Measurements from ENCODE around the gene LGMN. TPM values are rescaled to one million over a fixed set of nuclear protein-coding genes. Genes with fewer than 3 reads are reported as not detected.
A peak's percentile ranks its signal among the peaks of the same experiment; 100 is the strongest.

Gene LGMN
- 76.3 and 86.4 TPM in 2 replicates for polyA plus RNA-seq (2012; rRNA removed)
- polyA plus RNA-seq (2012; cell fraction: cytosol; rRNA removed), result 52.6 and 71.0 TPM in 2 replicates
- 57.5 and 80.2 TPM in 2 replicates for polyA plus RNA-seq (2012; cell fraction: nucleus; rRNA removed)

DNA sequence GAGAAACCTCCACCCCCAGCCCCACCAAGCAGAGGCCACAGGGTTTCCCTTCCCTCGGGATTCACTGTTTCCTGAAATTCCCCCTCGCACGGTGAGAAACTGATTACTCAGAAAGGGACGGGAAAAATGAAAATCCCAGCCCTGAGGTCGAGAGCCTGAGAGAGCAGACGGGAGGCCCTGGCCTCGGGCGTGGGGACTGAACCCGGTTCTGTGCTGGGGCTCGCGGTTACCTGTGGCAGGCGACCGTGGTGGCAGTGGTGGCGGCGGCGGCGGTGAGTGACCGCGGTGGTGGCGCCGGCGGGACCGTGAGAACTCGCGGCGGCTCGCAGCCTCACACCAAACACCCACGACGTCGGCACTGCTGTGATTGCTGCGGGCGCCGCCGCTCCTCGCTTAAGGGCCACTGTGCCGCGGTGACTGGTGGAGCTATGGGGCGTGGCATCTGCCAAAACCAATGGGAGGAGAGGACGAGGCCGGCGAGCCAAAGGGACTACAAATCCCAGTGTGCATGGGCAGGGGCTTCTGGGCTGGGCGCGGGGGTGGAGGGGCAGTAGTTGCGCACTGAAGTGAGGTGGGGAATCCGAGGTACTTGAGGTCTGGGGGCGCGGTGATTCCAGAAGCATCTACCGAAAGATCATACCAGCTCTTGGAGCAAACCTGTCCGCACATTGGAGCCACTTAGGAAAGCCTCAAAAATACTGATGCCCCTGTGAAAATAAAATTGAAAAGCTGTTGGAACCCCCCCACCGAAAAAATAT, at the start of gene LGMN:
Gene LGMN (minus strand): TSS at position 369 of the 758 bp plus-strand sequence. CDS start 15,841 bp downstream, outside the sequence.
- ChIA-PET POLR2A (interaction anchor here (0.5 to 1.0 kb wide), 7 partner anchors 9 to 459 kb away, joined by 3 to 4 read pairs (median 3); partner anchors contain the start of genes GOLGA5, GON7 and UBR7), CTCF (interaction anchor here (1.0 to 2.9 kb wide), 4 partner anchors 18 to 62 kb away, joined by 3 to 16 read pairs (median 8); no protein-coding TSS in a partner anchor)
- DNase-seq, result peak; percentile 95
- H4K20me1 ChIP-seq (ENCODE audit: insufficient read depth), result no peaks in the 10 kb centered on the region
- peak within 1 kb of the TSS; percentile 20 to 67; a peak in 3 of 4 replicates for H3K27ac ChIP-seq (ENCODE audit: low read depth in 2 of 2, low read length in 1 of 2)
- no peaks in the 10 kb centered on the region for H3K27me3 ChIP-seq (ENCODE audit: insufficient read depth)
- WGBS (ENCODE audit: low lambda C conversion rate), result 0% methylated on average over 20 of the region's 50 CpGs
- peak within 1 kb of the TSS; percentile 98 for H2AFZ ChIP-seq (ENCODE audit: low read depth)
- peaks cover 3% of the 10 kb centered on the region for H3F3A ChIP-seq (replicated peaks; ENCODE audit: insufficient read depth)
- H3K9me2 ChIP-seq, result no peaks in the 10 kb centered on the region
- H3K4me3 ChIP-seq (ENCODE audit: low read depth in 2 of 2, low read length in 1 of 2), result peak within 1 kb of the TSS; percentile 76 to 93
- H3K79me2 ChIP-seq (ENCODE audit: insufficient read depth), result peaks cover 24% of the 10 kb centered on the region; the same call in 1 of the 2 replicates
- H3K4me1 ChIP-seq (ENCODE audit: control insufficient read depth in 1 of 2, insufficient read depth in 2 of 2, low read depth in 1 of 2, low read length in 1 of 2), result peaks cover 0 to 6% of the 10 kb centered on the region in 2 experiments; a peak in 1 of 4 replicates
- no peaks in the 10 kb centered on the region for H3K9me3 ChIP-seq
- peak within 1 kb of the TSS; percentile 100 for H3K4me2 ChIP-seq
- peak within 1 kb of the TSS; percentile 89 for H3K9ac ChIP-seq
- H3K36me3 ChIP-seq (replicated peaks in 1 of 2; ENCODE audit: control insufficient read depth in 1 of 2, insufficient read depth in 2 of 2, low read length in 1 of 2), result no peaks in the 10 kb centered on the region
- TF ChIP-seq, protein P1, sequence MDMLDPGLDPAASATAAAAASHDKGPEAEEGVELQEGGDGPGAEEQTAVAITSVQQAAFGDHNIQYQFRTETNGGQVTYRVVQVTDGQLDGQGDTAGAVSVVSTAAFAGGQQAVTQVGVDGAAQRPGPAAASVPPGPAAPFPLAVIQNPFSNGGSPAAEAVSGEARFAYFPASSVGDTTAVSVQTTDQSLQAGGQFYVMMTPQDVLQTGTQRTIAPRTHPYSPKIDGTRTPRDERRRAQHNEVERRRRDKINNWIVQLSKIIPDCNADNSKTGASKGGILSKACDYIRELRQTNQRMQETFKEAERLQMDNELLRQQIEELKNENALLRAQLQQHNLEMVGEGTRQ (IDR thresholded peaks at IDR 0.05; ENCODE audit: borderline replicate concordance, low read depth, low read length), result no peak
- TF ChIP-seq FOSL2 (IDR thresholded peaks at IDR 0.05; ENCODE audit: borderline replicate concordance, low read depth) (no peak), TAF1 (IDR thresholded peaks at IDR 0.05; ENCODE audit: borderline replicate concordance, low read depth, low read length) (peak; percentile 83), MXI1 (IDR thresholded peaks at IDR 0.05; ENCODE audit: low read depth, low read length) (peak; percentile 91; the same call in 1 of the 2 replicates), NRF1 (IDR thresholded peaks at IDR 0.05; ENCODE audit: low read depth, low read length) (peak; percentile 43; the same call in 1 of the 2 replicates), CHD2 (IDR thresholded peaks at IDR 0.05; ENCODE audit: low read length, partially characterized antibody) (peak; percentile 83), POLR2AphosphoS5 (IDR thresholded peaks at IDR 0.05; ENCODE audit: low read depth, low read length) (peak; percentile 94), RAD21 (IDR thresholded peaks at IDR 0.05; ENCODE audit: low read length) (no peak), SIN3A (IDR thresholded peaks at IDR 0.05; ENCODE audit: borderline replicate concordance, low read depth, low read length) (0 out of 2 replicates have a peak, but pooled peaks have one; percentile 9)
- TF ChIP-seq, protein P2, sequence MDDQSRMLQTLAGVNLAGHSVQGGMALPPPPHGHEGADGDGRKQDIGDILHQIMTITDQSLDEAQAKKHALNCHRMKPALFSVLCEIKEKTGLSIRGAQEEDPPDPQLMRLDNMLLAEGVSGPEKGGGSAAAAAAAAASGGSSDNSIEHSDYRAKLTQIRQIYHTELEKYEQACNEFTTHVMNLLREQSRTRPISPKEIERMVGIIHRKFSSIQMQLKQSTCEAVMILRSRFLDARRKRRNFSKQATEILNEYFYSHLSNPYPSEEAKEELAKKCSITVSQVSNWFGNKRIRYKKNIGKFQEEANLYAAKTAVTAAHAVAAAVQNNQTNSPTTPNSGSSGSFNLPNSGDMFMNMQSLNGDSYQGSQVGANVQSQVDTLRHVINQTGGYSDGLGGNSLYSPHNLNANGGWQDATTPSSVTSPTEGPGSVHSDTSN (IDR thresholded peaks at IDR 0.05), result peak; percentile 21; the same call in 1 of the 2 replicates
- TF ChIP-seq, protein P3, sequence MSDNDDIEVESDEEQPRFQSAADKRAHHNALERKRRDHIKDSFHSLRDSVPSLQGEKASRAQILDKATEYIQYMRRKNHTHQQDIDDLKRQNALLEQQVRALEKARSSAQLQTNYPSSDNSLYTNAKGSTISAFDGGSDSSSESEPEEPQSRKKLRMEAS (IDR thresholded peaks at IDR 0.05; ENCODE audit: low read depth), result peak; percentile 92

DNA sequence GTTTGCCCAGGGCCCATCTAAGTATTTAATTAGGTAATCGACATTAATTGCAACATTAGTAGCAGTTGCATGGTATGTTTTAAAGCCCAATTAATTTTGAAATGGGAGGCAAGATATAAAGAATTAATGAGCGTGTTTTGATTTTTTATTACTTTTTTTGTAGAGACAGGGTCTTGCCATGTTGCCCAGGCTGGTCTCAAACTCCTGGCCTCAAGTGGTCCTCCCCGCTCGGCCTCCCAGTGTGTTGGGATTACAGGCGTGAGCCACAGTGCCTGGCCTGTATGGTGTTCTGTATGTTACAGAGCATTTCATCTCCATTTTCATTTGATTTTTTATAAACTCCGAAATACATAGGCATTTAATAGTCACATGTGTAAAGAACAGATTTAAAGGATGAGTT, 46.5 kb upstream of the LGMN start:
- Histone ChIP-seq H3K9ac (peak overlapping the region; percentile 91), H3K27me3 (ENCODE audit: insufficient read depth) (no peaks in the 10 kb centered on the region), H3K79me2 (ENCODE audit: insufficient read depth) (peaks cover 54% of the 10 kb centered on the region), H3K36me3 (replicated peaks in 1 of 2; ENCODE audit: control insufficient read depth in 1 of 2, insufficient read depth in 2 of 2, low read length in 1 of 2) (peaks cover 14 to 15% of the 10 kb centered on the region in 2 experiments), H3K4me3 (ENCODE audit: low read depth in 2 of 2, low read length in 1 of 2) (peak overlapping the region; percentile 83 to 99), H3F3A (replicated peaks; ENCODE audit: insufficient read depth) (peaks cover 1% of the 10 kb centered on the region), H3K4me1 (ENCODE audit: control insufficient read depth in 1 of 2, insufficient read depth in 2 of 2, low read depth in 1 of 2, low read length in 1 of 2) (peaks cover 0 to 8% of the 10 kb centered on the region in 2 experiments; a peak in 2 of 4 replicates), H3K27ac (ENCODE audit: low read depth in 2 of 2, low read length in 1 of 2) (peak overlapping the region; percentile 82 to 87; a peak in 3 of 4 replicates), H2AFZ (ENCODE audit: low read depth) (no peak overlapping the region), H4K20me1 (ENCODE audit: insufficient read depth) (peaks cover 3% of the 10 kb centered on the region; the same call in 1 of the 2 replicates), H3K9me2 (no peaks in the 10 kb centered on the region), H3K4me2 (peak overlapping the region; percentile 76), H3K9me3 (peaks cover 7% of the 10 kb centered on the region; the same call in 1 of the 2 replicates)
- CTCF ChIA-PET, result interaction anchor here (0.6 to 1.4 kb wide), 2 partner anchors 11 to 22 kb away, joined by 3 to 4 read pairs; no protein-coding TSS in a partner anchor
- 42% methylated on average over 6 of the region's 6 CpGs for WGBS (ENCODE audit: low lambda C conversion rate)
- no peak for DNase-seq
- POLR2A ChIA-PET, result no interaction called here
- no peak for TF ChIP-seq NFIC (IDR thresholded peaks at IDR 0.05; ENCODE audit: borderline replicate concordance)
- TF ChIP-seq FOSL2 (IDR thresholded peaks at IDR 0.05; ENCODE audit: borderline replicate concordance, low read depth), result no peak
- no peak for TF ChIP-seq EZH2phosphoT487 (IDR thresholded peaks at IDR 0.05; ENCODE audit: borderline replicate concordance, low read depth)
- no peak for TF ChIP-seq NRF1 (IDR thresholded peaks at IDR 0.05; ENCODE audit: low read depth, low read length)
- TF ChIP-seq FOXM1 (IDR thresholded peaks at IDR 0.05; ENCODE audit: low read depth), result no peak
- TF ChIP-seq, protein P3 (IDR thresholded peaks at IDR 0.05; ENCODE audit: low read depth), result no peak
- no peak for TF ChIP-seq EP300 (IDR thresholded peaks at IDR 0.05; ENCODE audit: borderline replicate concordance in 1 of 2, low read depth in 1 of 2, low read length in 1 of 2)
- no peak for TF ChIP-seq RCOR1 (IDR thresholded peaks at IDR 0.05; ENCODE audit: low read length)
- TF ChIP-seq GABPA (IDR thresholded peaks at IDR 0.05; ENCODE audit: low read depth), result no peak
- TF ChIP-seq, protein P4, sequence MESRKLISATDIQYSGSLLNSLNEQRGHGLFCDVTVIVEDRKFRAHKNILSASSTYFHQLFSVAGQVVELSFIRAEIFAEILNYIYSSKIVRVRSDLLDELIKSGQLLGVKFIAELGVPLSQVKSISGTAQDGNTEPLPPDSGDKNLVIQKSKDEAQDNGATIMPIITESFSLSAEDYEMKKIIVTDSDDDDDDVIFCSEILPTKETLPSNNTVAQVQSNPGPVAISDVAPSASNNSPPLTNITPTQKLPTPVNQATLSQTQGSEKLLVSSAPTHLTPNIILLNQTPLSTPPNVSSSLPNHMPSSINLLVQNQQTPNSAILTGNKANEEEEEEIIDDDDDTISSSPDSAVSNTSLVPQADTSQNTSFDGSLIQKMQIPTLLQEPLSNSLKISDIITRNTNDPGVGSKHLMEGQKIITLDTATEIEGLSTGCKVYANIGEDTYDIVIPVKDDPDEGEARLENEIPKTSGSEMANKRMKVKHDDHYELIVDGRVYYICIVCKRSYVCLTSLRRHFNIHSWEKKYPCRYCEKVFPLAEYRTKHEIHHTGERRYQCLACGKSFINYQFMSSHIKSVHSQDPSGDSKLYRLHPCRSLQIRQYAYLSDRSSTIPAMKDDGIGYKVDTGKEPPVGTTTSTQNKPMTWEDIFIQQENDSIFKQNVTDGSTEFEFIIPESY (IDR thresholded peaks at IDR 0.05; ENCODE audit: borderline replicate concordance, low read depth), result no peak
- TF ChIP-seq TAF1 (IDR thresholded peaks at IDR 0.05; ENCODE audit: borderline replicate concordance, low read depth, low read length), result no peak
- TF ChIP-seq SMC3 (IDR thresholded peaks at IDR 0.05; ENCODE audit: low read depth, low read length), result no peak
- TF ChIP-seq MXI1 (IDR thresholded peaks at IDR 0.05; ENCODE audit: low read depth, low read length), result no peak
